Nephron progenitor cell (in vitro differentiated cells): ENCODE data around the gene SHQ1.

Source experiments
- DNase-seq: peaks from one replicate; pipeline ENCODE4 v3.0.0; 2021
- H3K27ac Mint-ChIP-seq: 2 replicates; pipeline ENCODE4 v1.8.0; 2021; ENCODE audit warnings: mild to moderate bottlenecking, moderate library complexity, mixed read lengths
- H3K27me3 Mint-ChIP-seq: 2 replicates; pipeline ENCODE4 v1.8.0; 2021; ENCODE audit warnings: mild to moderate bottlenecking, low read depth, mixed read lengths; ENCODE audit not compliant: poor library complexity
- H3K36me3 Mint-ChIP-seq: 2 replicates; pipeline ENCODE4 v1.8.0; 2021; ENCODE audit warnings: low read depth, mixed read lengths
- H3K4me1 Mint-ChIP-seq: 2 replicates; pipeline ENCODE4 v1.8.0; 2021; ENCODE audit warnings: mixed read lengths
- H3K4me3 Mint-ChIP-seq: 2 replicates; pipeline ENCODE4 v1.8.0; 2021; ENCODE audit warnings: mild to moderate bottlenecking, moderate library complexity, mixed read lengths
- H3K9me3 Mint-ChIP-seq: 2 replicates; pipeline ENCODE4 v1.8.0; 2021; ENCODE audit warnings: mild to moderate bottlenecking, moderate library complexity, mixed read lengths
- CTCF ChIP-seq: fragments of 200-600 bp; sonication (generic); IDR thresholded peaks from 2 replicates; pipeline ENCODE4 v1.5.0; 2021; ENCODE audit warnings: antibody characterized with exemption

The SHQ1 gene

GRCh38 chr3:72803573-72803972 lies 44.7 kb downstream of the SHQ1 start:
- Mint-ChIP-seq H3K9me3 (peaks cover 8% of the 10 kb centered on the region), H3K36me3 (peaks cover 27% of the 10 kb centered on the region), H3K4me1 (peaks cover 12% of the 10 kb centered on the region), H3K27me3 (no peaks in the 10 kb centered on the region), H3K4me3 (no peak overlapping the region), H3K27ac (no peak overlapping the region)
- TF ChIP-seq CTCF, result no peak
- DNase-seq, result no peak

- DNase-seq, result no peak
- H3K9me3 Mint-ChIP-seq, result peaks cover 8% of the 10 kb centered on the region
- no peak overlapping the region for H3K27ac Mint-ChIP-seq
- no peaks in the 10 kb centered on the region for H3K27me3 Mint-ChIP-seq
- peaks cover 21% of the 10 kb centered on the region for H3K4me1 Mint-ChIP-seq
- TF ChIP-seq CTCF, result no peak
- H3K36me3 Mint-ChIP-seq, result peaks cover 36% of the 10 kb centered on the region
- no peak overlapping the region for H3K4me3 Mint-ChIP-seq
These were observed 46.2 kb downstream of the SHQ1 start for GRCh38 chr3:72802001-72802400.

DNA sequence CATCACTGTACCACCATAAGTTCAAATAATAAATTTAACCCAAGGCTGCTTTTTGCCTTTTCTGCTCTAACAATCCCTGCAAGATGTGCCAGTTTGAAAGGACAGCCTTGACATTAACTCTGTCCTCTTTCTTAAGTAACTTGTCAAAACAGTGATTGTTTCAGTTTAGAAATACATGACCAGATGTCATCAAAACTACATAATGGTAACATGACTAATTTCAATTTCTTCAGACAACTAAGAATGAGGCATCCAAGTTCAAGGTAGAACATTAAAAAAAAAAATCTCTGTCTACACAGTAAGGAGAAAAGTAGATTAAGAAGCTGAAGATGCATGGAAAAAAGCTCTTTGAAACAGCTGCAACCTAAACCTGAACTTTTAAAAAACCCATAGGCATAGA lies 47.4 kb downstream of the SHQ1 start:
- DNase-seq, result no peak
- no peak overlapping the region for H3K4me3 Mint-ChIP-seq
- H3K36me3 Mint-ChIP-seq, result peaks cover 36% of the 10 kb centered on the region
- no peaks in the 10 kb centered on the region for H3K27me3 Mint-ChIP-seq
- peaks cover 21% of the 10 kb centered on the region for H3K4me1 Mint-ChIP-seq
- peaks cover 8% of the 10 kb centered on the region for H3K9me3 Mint-ChIP-seq
- H3K27ac Mint-ChIP-seq, result no peak overlapping the region
- no peak for TF ChIP-seq CTCF

- Mint-ChIP-seq H3K4me1 (peaks cover 21% of the 10 kb centered on the region), H3K36me3 (peaks cover 32% of the 10 kb centered on the region), H3K4me3 (no peak overlapping the region), H3K27me3 (no peaks in the 10 kb centered on the region), H3K9me3 (peaks cover 8% of the 10 kb centered on the region), H3K27ac (no peak overlapping the region)
- no peak for DNase-seq
- no peak for TF ChIP-seq CTCF
These were observed 49.6 kb downstream of the SHQ1 start for GRCh38 chr3:72798552-72799195.

GRCh38 chr3:72797773-72798543 lies 50.3 kb downstream of the SHQ1 start:
- peaks cover 32% of the 10 kb centered on the region for H3K36me3 Mint-ChIP-seq
- H3K9me3 Mint-ChIP-seq, result peaks cover 8% of the 10 kb centered on the region
- H3K27ac Mint-ChIP-seq, result no peak overlapping the region
- TF ChIP-seq CTCF, result no peak
- no peak overlapping the region for H3K4me3 Mint-ChIP-seq
- no peak for DNase-seq
- H3K4me1 Mint-ChIP-seq, result peaks cover 21% of the 10 kb centered on the region
- no peaks in the 10 kb centered on the region for H3K27me3 Mint-ChIP-seq

DNA sequence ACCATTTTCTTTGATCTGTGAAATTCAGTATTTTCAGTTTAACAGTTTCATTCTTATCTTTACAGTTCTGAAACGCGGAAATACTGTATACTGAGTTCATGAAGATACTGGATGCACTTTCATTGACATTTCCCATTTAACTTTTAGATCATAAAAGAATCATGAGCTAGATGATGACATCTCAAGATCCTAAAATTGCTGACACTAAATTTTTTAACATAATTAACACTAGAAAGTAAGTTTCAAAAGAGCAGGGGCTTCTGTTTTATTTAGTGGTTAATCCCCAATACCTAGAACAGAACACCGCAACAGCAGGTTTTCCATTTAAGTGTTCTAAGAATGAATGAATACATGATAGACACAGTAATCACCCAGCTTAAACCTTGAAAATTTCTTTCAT lies 54.2 kb downstream of the SHQ1 start:
- DNase-seq, result no peak
- H3K4me1 Mint-ChIP-seq, result peaks cover 10% of the 10 kb centered on the region
- no peak overlapping the region for H3K27ac Mint-ChIP-seq
- no peak overlapping the region for H3K4me3 Mint-ChIP-seq
- peaks cover 44% of the 10 kb centered on the region for H3K36me3 Mint-ChIP-seq
- no peak for TF ChIP-seq CTCF
- H3K9me3 Mint-ChIP-seq, result peaks cover 3% of the 10 kb centered on the region
- H3K27me3 Mint-ChIP-seq, result no peaks in the 10 kb centered on the region
